A549 treated with Hydrocortisone at 1 μM for 4 hours (cell line): ENCODE measurements around the gene SLC1A6. TPM values are rescaled to one million over a fixed set of nuclear protein-coding genes. Genes with fewer than 3 reads are reported as not detected.

Experiments used
- total RNA-seq: library from RNA; stranded (reverse); fragments of 200-300 nt; extraction: Qiagen RNA extraction; gene quantifications from 5 replicates; pipeline ENCODE4 v1.2.3, GENCODE V29; 2022

Gene SLC1A6
- total RNA-seq, result not detected in 5 replicates

GRCh38 chr19:14979476-14980255 is at the start of gene SLC1A6:
TSS of gene SLC1A6 (minus strand) at chr19:14979864. CDS start at chr19:14972910, 6,954 bp downstream.

GRCh38 chr19:14941189-14941588 is 38.5 kb downstream of the SLC1A6 start, which contains the start of gene OR7C2:
TSS of gene OR7C2 (plus strand) at chr19:14941489. CDS start at chr19:14941489, 0 bp downstream.

Other genes starting within 250 kb of the SLC1A6 start
- 0.62 to 1.3 TPM (median 0.97 TPM) in 5 replicates for gene ADGRE2, start 201.3 kb downstream of the SLC1A6 start, total RNA-seq
- not detected in 5 replicates for gene OR7A5, start 144.7 kb downstream of the SLC1A6 start, total RNA-seq
- gene OR7C1, start 144.7 kb downstream of the SLC1A6 start, total RNA-seq, result not detected in 5 replicates
- gene OR7A10, start 130.9 kb downstream of the SLC1A6 start, total RNA-seq, result not detected in 5 replicates
- gene OR7A17, start 93.7 kb downstream of the SLC1A6 start, total RNA-seq, result not detected in 5 replicates
- gene OR7C2, start 38.4 kb downstream of the SLC1A6 start, total RNA-seq, result not detected in 5 replicates
- not detected in 5 replicates for gene CASP14, start 69.6 kb upstream of the SLC1A6 start, total RNA-seq
- gene OR1I1, start 102.3 kb upstream of the SLC1A6 start, total RNA-seq, result not detected in 5 replicates
- 16.4 to 20.2 TPM (median 17.3 TPM) in 5 replicates for gene SYDE1, start 127.5 kb upstream of the SLC1A6 start, total RNA-seq
- gene NOTCH3, start 221.1 kb upstream of the SLC1A6 start, total RNA-seq, result 13.6 to 18.2 TPM (median 16.4 TPM) in 5 replicates